Uterus (tissue), 4 donors: Measurements from ENCODE around the gene SHISAL1. TPM values are rescaled to one million over a fixed set of nuclear protein-coding genes. Genes with fewer than 3 reads are reported as not detected.
A peak's percentile ranks its signal among the peaks of the same experiment; 100 is the strongest.

ENCODE experiments used
- DNase-seq, 2 donors: peaks; one replicate each; pipeline ENCODE4 v3.0.0-alpha.2; 2019 to 2020
- H3K27ac ChIP-seq, 2 donors: fragments of 200-600 bp; sonication (generic); 1 replicate in 1 of 2; 2 replicates in 1 of 2; pipeline ENCODE4 v1.5.1; 2016 to 2018
- H3K27me3 ChIP-seq, 2 donors: fragments of 200-600 bp; sonication (generic); one replicate each; pipeline ENCODE4 v1.5.1; 2018 to 2019; ENCODE audit warnings: control low read depth in 1 of 2
- H3K36me3 ChIP-seq, 2 donors: fragments of 200-600 bp; sonication (generic); one replicate each; pipeline ENCODE4 v1.5.1; 2019; ENCODE audit warnings: control low read depth in 1 of 2
- H3K4me1 ChIP-seq, 2 donors: fragments of 200-600 bp; sonication (generic); one replicate each; pipeline ENCODE4 v1.5.1; 2018 to 2019; ENCODE audit warnings: control low read depth in 1 of 2
- H3K4me3 ChIP-seq, 2 donors: fragments of 200-600 bp; sonication (generic); 1 replicate in 1 of 2; 2 replicates in 1 of 2; pipeline ENCODE4 v1.5.1; 2018 to 2019; ENCODE audit warnings: mild to moderate bottlenecking in 1 of 2
- H3K9me3 ChIP-seq, 2 donors: fragments of 200-600 bp; sonication (generic); one replicate each; pipeline ENCODE4 v1.5.1; 2019; ENCODE audit warnings: control low read depth in 1 of 2
- POLR2A ChIP-seq, 2 donors: fragments of 450-650 bp; IDR thresholded peaks; one replicate each; pipeline ENCODE4 v1.6.1; 2016; ENCODE audit warnings: antibody characterized with exemption in 2 of 2, mild to moderate bottlenecking in 1 of 2, moderate library complexity in 1 of 2
- intact Hi-C: fragments of 100-400 bp; cut with DNase I; formaldehyde crosslinking; loops from one replicate; pipeline ENCODE4 v1.15.1; 2023; ENCODE audit warnings: low total_unique reads
- total RNA-seq, 4 donors: library from RNA; depleted of rRNA in 3 of 4; stranded (reverse); fragments of >200 nt in 3 of 4; gene quantifications; one replicate each; pipeline versions ENCODE4 v1.1.0 to v1.2.4, GENCODE V29; 2014 to 2023
- TF ChIP-seq, protein P1 (sequence below), 4 experiments: fragments of 200-600 bp in 2 of 4; fragments of 450-650 bp in 2 of 4; sonication (generic) in 2 of 4; IDR thresholded peaks; one replicate each; pipeline ENCODE4 v1.5.1; 2016 to 2019; ENCODE audit warnings: antibody characterized with exemption in 4 of 4, mild to moderate bottlenecking in 2 of 4, moderate library complexity in 1 of 4
- donor health status: DM: yes; HTN: yes; CAD: no.

The SHISAL1 gene
- total RNA-seq, 4 donors from 2014 or later = 4.7 to 44.2 (median 22.9) TPM

DNA sequence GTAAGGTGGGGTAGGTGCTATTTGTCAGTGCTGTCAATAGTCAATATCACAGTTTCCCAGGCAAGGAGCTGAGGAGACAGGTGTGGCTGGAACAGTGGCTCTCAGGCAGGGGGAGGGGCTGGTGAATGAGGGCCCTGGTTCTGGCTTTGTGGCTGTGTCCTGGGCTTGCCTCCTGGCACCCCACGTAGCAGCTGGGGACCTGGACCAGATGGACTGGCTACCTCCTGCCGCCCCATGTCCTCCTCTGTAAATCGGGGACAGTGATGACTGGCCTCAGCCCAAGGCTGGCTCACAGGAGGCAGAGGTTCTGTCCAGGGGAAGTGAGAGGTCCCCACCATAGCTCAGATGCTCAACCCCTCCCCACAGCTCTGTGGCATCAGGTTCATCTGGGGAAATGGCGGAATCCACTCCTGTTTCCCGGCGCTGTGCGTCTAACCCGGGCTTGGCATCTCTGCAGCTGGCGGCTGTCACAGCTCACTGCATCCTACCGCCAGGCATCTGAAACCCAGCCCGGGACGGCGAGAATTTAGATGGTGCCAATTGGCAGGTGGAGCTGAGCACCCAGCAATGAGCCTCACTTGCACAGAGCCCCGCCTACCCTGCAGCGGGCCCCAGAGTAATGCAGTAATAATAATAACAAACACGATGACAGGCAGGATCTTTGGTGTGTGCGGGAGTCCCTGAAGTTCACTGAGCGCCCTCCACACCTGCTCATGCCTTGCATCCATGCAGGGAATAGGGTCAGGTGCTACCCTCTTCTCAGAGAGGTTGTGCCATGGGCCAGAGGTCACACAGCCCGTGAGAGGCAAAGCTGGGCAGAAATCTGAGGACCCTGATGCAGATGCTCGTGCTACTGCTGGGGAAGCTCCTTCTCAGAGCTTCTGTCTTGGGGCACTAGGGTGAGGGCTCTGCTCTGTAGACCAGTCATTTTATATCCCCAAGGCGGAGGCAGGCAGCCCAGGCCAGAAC, 27.8 kb upstream of the SHISAL1 start:
- Histone ChIP-seq H3K4me3 (no peak overlapping the region), H3K4me1 (no peaks in the 10 kb centered on the region), H3K27me3 (no peaks in the 10 kb centered on the region), H3K27ac (peak overlapping the region in 1 of 2 donors; percentile 82), H3K9me3 (no peaks in the 10 kb centered on the region), H3K36me3 (no peaks in the 10 kb centered on the region)
- intact Hi-C loops = no loop called here
- TF ChIP-seq, protein P1, sequence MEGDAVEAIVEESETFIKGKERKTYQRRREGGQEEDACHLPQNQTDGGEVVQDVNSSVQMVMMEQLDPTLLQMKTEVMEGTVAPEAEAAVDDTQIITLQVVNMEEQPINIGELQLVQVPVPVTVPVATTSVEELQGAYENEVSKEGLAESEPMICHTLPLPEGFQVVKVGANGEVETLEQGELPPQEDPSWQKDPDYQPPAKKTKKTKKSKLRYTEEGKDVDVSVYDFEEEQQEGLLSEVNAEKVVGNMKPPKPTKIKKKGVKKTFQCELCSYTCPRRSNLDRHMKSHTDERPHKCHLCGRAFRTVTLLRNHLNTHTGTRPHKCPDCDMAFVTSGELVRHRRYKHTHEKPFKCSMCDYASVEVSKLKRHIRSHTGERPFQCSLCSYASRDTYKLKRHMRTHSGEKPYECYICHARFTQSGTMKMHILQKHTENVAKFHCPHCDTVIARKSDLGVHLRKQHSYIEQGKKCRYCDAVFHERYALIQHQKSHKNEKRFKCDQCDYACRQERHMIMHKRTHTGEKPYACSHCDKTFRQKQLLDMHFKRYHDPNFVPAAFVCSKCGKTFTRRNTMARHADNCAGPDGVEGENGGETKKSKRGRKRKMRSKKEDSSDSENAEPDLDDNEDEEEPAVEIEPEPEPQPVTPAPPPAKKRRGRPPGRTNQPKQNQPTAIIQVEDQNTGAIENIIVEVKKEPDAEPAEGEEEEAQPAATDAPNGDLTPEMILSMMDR (IDR thresholded peaks at IDR 0.05) = no peak
- no peak for TF ChIP-seq POLR2A (IDR thresholded peaks at IDR 0.05)
- DNase-seq = no peak

GRCh38 chr22:44338906-44339305, 26.2 kb upstream of the SHISAL1 start:
- Histone ChIP-seq H3K36me3 (no peaks in the 10 kb centered on the region), H3K9me3 (no peaks in the 10 kb centered on the region), H3K27ac (no peak overlapping the region), H3K27me3 (no peaks in the 10 kb centered on the region), H3K4me1 (no peaks in the 10 kb centered on the region), H3K4me3 (no peak overlapping the region)
- DNase-seq = no peak
- intact Hi-C loops = no loop called here
- no peak for TF ChIP-seq POLR2A (IDR thresholded peaks at IDR 0.05)
- TF ChIP-seq, protein P1 (IDR thresholded peaks at IDR 0.05) = no peak

GRCh38 chr22:44338177-44338810, 25.5 kb upstream of the SHISAL1 start:
- H3K4me1 ChIP-seq = no peaks in the 10 kb centered on the region
- H3K36me3 ChIP-seq = no peaks in the 10 kb centered on the region
- H3K27me3 ChIP-seq = no peaks in the 10 kb centered on the region
- no peak for DNase-seq
- intact Hi-C loops = no loop called here
- no peaks in the 10 kb centered on the region for H3K9me3 ChIP-seq
- peak overlapping the region; percentile 59 to 68 for H3K27ac ChIP-seq
- no peak overlapping the region for H3K4me3 ChIP-seq
- no peak for TF ChIP-seq POLR2A (IDR thresholded peaks at IDR 0.05)
- TF ChIP-seq, protein P1 (IDR thresholded peaks at IDR 0.05) = no peak

DNA sequence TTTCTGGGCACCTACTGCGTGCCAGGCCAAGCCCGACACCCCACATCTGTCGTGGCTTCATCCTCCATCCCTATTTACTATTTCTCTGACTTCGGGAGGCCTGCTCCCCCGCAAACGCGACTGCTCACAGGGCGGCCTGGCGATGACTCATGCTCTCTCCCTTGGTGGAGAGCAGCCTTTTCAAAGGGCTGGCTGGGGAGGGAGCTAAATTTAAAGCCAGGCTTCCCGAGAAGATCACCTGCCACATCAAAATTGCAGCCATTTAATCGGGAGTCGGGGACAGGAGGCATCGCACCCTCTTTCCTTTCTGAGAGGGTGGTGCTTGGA, 24.9 kb upstream of the SHISAL1 start:
- Histone ChIP-seq H3K9me3 (no peaks in the 10 kb centered on the region), H3K4me3 (no peak overlapping the region), H3K36me3 (no peaks in the 10 kb centered on the region), H3K4me1 (no peaks in the 10 kb centered on the region), H3K27ac (peak overlapping the region; percentile 59 to 68), H3K27me3 (no peaks in the 10 kb centered on the region)
- intact Hi-C loops = no loop called here
- DNase-seq = peak; percentile 81 to 90
- TF ChIP-seq POLR2A (IDR thresholded peaks at IDR 0.05) = no peak

DNA sequence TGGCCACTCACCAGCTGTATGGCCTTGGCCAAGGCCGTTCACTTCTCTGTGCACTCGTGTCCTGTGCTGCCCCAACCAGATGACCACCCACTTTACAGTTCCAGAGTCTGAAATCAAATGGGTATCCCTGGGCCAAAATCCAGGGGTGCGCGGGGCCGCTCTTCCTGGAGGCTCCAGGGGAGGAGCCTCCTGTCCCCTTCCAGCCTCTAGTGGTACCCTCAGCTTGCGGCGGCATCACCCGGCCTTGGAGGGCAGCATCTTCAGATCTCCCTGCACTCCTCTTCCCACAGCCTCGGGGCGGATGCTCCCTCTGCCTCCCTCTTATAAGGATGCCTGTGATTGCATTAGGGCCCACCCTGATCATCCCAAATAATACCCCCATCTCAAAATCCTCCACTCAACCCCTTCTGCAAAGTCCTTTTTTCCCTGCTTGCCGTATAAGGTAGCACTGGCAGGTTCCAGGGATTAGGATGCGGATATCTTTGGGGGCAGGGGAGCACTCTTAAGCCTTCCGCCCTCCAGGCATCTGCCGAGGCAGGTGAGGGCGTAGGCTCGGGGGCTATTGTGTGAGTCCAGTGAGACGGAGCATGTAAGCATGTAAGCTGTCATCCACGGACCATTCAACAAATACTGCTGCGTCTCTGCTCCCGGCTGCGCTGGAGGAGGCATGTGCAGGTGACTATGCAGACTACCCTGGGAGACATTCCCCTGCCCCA, 24.4 kb upstream of the SHISAL1 start:
- TF ChIP-seq POLR2A (IDR thresholded peaks at IDR 0.05) = no peak
- TF ChIP-seq, protein P1 (IDR thresholded peaks at IDR 0.05) = no peak
- Histone ChIP-seq H3K36me3 (no peaks in the 10 kb centered on the region), H3K4me1 (no peaks in the 10 kb centered on the region), H3K27me3 (no peaks in the 10 kb centered on the region), H3K9me3 (no peaks in the 10 kb centered on the region), H3K27ac (peak overlapping the region; percentile 59 to 68), H3K4me3 (no peak overlapping the region)
- DNase-seq = no peak
- intact Hi-C loops = no loop called here
